CD4-positive, alpha-beta memory T cell (primary cell): ENCODE data around the gene ZNF202. TPM values are rescaled to one million over a fixed set of nuclear protein-coding genes. Genes with fewer than 3 reads are reported as not detected.
A peak's percentile ranks its signal among the peaks of the same experiment; 100 is the strongest.
"Not testable (repeated sequence)": the region's sequence is repeated elsewhere in the genome, so short reads cannot be mapped to it uniquely, and the experiment has no call there.

Experiments used
- CTCF ChIA-PET: fragments of 350-600 bp; sonication (Branson Sonifier 250); formaldehyde crosslinking; loops from one replicate; lab custom pipeline; 2021; ENCODE audit warnings: inconsistent platforms; ENCODE audit not compliant: partially characterized antibody; lab: Charles Lee
- POLR2A ChIA-PET: fragments of 350-600 bp; sonication (Branson Sonifier 250); formaldehyde crosslinking; loops from one replicate; lab custom pipeline; 2021; ENCODE audit not compliant: partially characterized antibody; lab: Charles Lee
- DNase-seq, 5 donors: peaks; one replicate each; pipeline versions ENCODE4 v3.0.0 to v3.0.0-alpha.2; 2020 to 2022; ENCODE audit warnings: mixed read lengths in 1 of 5
- H3K27ac ChIP-seq: one replicate; pipeline ENCODE4 v1.7.0; 2013; ENCODE audit warnings: low read depth, low read length
- H3K27me3 ChIP-seq: 2 replicates; pipeline ENCODE4 v1.7.0; 2013; ENCODE audit warnings: mild to moderate bottlenecking, low read length, moderate library complexity; ENCODE audit not compliant: insufficient read depth
- H3K36me3 ChIP-seq: 2 replicates; pipeline ENCODE4 v1.7.0; 2013; ENCODE audit warnings: mild to moderate bottlenecking, low read length, moderate library complexity; ENCODE audit not compliant: insufficient read depth
- H3K4me1 ChIP-seq: 2 replicates; pipeline ENCODE4 v1.7.0; 2013; ENCODE audit warnings: mild to moderate bottlenecking, low read length, moderate library complexity; ENCODE audit not compliant: insufficient read depth
- H3K4me3 ChIP-seq, 2 donors: one replicate each; pipeline ENCODE4 v1.7.0; 2013; ENCODE audit warnings: low read length in 2 of 2, mild to moderate bottlenecking in 1 of 2
- H3K9me3 ChIP-seq, 2 donors: one replicate each; pipeline ENCODE4 v1.7.0; 2013; ENCODE audit warnings: low read length in 2 of 2, control low read depth in 1 of 2; ENCODE audit not compliant: control insufficient read depth in 1 of 2
- H3K27ac Mint-ChIP-seq, 7 donors: one replicate each; pipeline ENCODE4 v1.8.0; 2020 to 2021; ENCODE audit warnings: mixed read lengths in 7 of 7, mild to moderate bottlenecking in 6 of 7, inconsistent platforms in 3 of 7, moderate library complexity in 3 of 7
- H3K27me3 Mint-ChIP-seq, 2 donors: one replicate each; pipeline ENCODE4 v1.8.0; 2020 to 2021; ENCODE audit warnings: mixed read lengths in 2 of 2
- H3K36me3 Mint-ChIP-seq, 2 donors: one replicate each; pipeline ENCODE4 v1.8.0; 2020 to 2021; ENCODE audit warnings: mixed read lengths in 2 of 2, inconsistent platforms in 1 of 2, mild to moderate bottlenecking in 1 of 2
- H3K4me1 Mint-ChIP-seq, 4 donors: one replicate each; pipeline ENCODE4 v1.8.0; 2020 to 2021; ENCODE audit warnings: mixed read lengths in 4 of 4, mild to moderate bottlenecking in 1 of 4
- H3K4me3 Mint-ChIP-seq, 8 donors: one replicate each; pipeline ENCODE4 v1.8.0; 2020 to 2021; ENCODE audit warnings: mixed read lengths in 8 of 8, mild to moderate bottlenecking in 7 of 8, moderate library complexity in 6 of 8, inconsistent platforms in 3 of 8
- H3K9me3 Mint-ChIP-seq, 8 donors: one replicate each; pipeline ENCODE4 v1.8.0; 2020 to 2021; ENCODE audit warnings: mixed read lengths in 8 of 8, mild to moderate bottlenecking in 5 of 8, inconsistent platforms in 3 of 8, moderate library complexity in 1 of 8
- intact Hi-C: fragments of 100-400 bp; cut with micrococcal nuclease; formaldehyde crosslinking; loops from one replicate; pipeline ENCODE4 v1.15.1; 2023
- polyA plus RNA-seq, 2 donors: library from polyadenylated mRNA; unstranded; fragments of 300-500 nt; fragmentation: Illumina TruSeq; gene quantifications; one replicate each; pipeline ENCODE4 v1.2.3, GENCODE V29; 2021
- total RNA-seq, 2 experiments: library from RNA; stranded (reverse); gene quantifications; one replicate each; pipeline ENCODE4 v1.2.3, GENCODE V29; 2021

ZNF202 gene
- total and polyA plus RNA-seq, 4 experiments from 2014 or later = 1.9 to 21.6 (median 13.0) TPM

DNA sequence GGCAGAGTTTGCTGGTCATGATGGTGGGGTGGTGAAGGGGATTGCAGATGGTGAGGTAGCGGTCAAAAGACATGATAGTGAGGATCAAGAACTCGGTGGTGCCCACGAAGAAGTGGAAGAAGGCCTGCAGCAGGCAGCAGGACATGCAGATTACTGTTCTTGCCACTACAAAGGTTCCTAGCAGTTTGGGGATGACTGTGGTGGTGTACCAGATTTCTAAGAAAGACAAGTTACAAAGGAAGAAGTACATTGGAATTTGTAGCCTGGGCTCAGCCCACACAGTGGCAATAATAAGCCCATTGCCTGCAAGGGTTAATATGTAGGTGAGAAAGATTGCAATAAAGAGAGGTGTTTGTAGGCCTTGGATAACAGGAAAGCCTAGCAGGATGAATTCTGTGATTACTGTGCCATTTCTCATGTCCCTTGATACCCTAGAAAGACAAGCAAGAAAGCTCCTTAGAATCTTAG is 12.7 kb upstream of the ZNF202 start, which contains the start of gene OR6X1:
TSS of gene OR6X1 (minus strand) at position 418 of the 468 bp plus-strand sequence. CDS start at position 418, 0 bp downstream.
- Mint-ChIP-seq H3K9me3 (peaks cover 0 to 4% (median 1%) of the 10 kb centered on the region in 8 donors), H3K27ac (no peak within 1 kb of the TSS), H3K36me3 (no peaks in the 10 kb centered on the region), H3K4me1 (no peaks in the 10 kb centered on the region), H3K27me3 (peaks cover 29 to 31% of the 10 kb centered on the region in 2 donors), H3K4me3 (no peak within 1 kb of the TSS)
- Histone ChIP-seq H3K27me3 (no peaks in the 10 kb centered on the region), H3K27ac (no peak within 1 kb of the TSS), H3K4me1 (no peaks in the 10 kb centered on the region), H3K36me3 (no peaks in the 10 kb centered on the region), H3K9me3 (no peaks in the 10 kb centered on the region), H3K4me3 (no peak within 1 kb of the TSS)
- ChIA-PET CTCF (no interaction called here), POLR2A (no interaction called here)
- no peak for DNase-seq
- intact Hi-C loops = no loop called here

- Histone ChIP-seq H3K9me3 (no peaks in the 10 kb centered on the region), H3K4me1 (no peaks in the 10 kb centered on the region), H3K4me3 (no peak overlapping the region), H3K36me3 (no peaks in the 10 kb centered on the region), H3K27me3 (no peaks in the 10 kb centered on the region), H3K27ac (no peak overlapping the region)
- peaks cover 0 to 9% (median 3%) of the 10 kb centered on the region in 8 donors for H3K9me3 Mint-ChIP-seq
- no peak for DNase-seq
- H3K27me3 Mint-ChIP-seq = peaks cover 25 to 32% of the 10 kb centered on the region in 2 donors
- H3K4me1 Mint-ChIP-seq = no peaks in the 10 kb centered on the region
- ChIA-PET CTCF (no interaction called here), POLR2A (no interaction called here)
- no peak overlapping the region for H3K27ac Mint-ChIP-seq
- no peaks in the 10 kb centered on the region for H3K36me3 Mint-ChIP-seq
- intact Hi-C loops = no loop called here
- H3K4me3 Mint-ChIP-seq = no peak overlapping the region
Observed at GRCh38 chr11:123753110-123753509, 11.7 kb upstream of the ZNF202 start.

GRCh38 chr11:123751781-123752180 is 10.3 kb upstream of the ZNF202 start:
- no peaks in the 10 kb centered on the region for H3K36me3 Mint-ChIP-seq
- Histone ChIP-seq H3K4me3 (no peak overlapping the region), H3K27me3 (no peaks in the 10 kb centered on the region), H3K9me3 (no peaks in the 10 kb centered on the region), H3K36me3 (no peaks in the 10 kb centered on the region), H3K27ac (no peak overlapping the region), H3K4me1 (no peaks in the 10 kb centered on the region)
- no peak for DNase-seq
- H3K27me3 Mint-ChIP-seq = peaks cover 21 to 30% of the 10 kb centered on the region in 2 donors
- ChIA-PET CTCF (no interaction called here), POLR2A (no interaction called here)
- no peaks in the 10 kb centered on the region for H3K4me1 Mint-ChIP-seq
- H3K4me3 Mint-ChIP-seq = no peak overlapping the region
- H3K9me3 Mint-ChIP-seq = peaks cover 0 to 13% (median 5%) of the 10 kb centered on the region in 8 donors
- intact Hi-C loops = no loop called here
- no peak overlapping the region for H3K27ac Mint-ChIP-seq

GRCh38 chr11:123748349-123748748 is 6.9 kb upstream of the ZNF202 start:
- H3K27me3 ChIP-seq, DNase-seq, H3K4me1 Mint-ChIP-seq, CTCF ChIA-PET, H3K4me1 ChIP-seq, POLR2A ChIA-PET, H3K36me3 Mint-ChIP-seq, H3K4me3 Mint-ChIP-seq, H3K9me3 ChIP-seq, H3K27ac ChIP-seq, H3K36me3 ChIP-seq, H3K4me3 ChIP-seq: not testable (repeated sequence)
- H3K27me3 Mint-ChIP-seq = peaks cover 21 to 26% of the 10 kb centered on the region in 2 donors
- H3K9me3 Mint-ChIP-seq = peaks cover 0 to 13% (median 5%) of the 10 kb centered on the region in 8 donors
- peak overlapping the region in 1 of 7 donors; percentile 40 for H3K27ac Mint-ChIP-seq
- intact Hi-C loops = loop anchor here (10.0 kb wide), 1 partner anchor 366 kb away; the partner anchor contains the start of gene VWA5A

GRCh38 chr11:123745764-123746451 is 4.4 kb upstream of the ZNF202 start:
- Mint-ChIP-seq H3K4me1 (peaks cover 6 to 17% (median 12%) of the 10 kb centered on the region in 4 donors), H3K27ac (no peak overlapping the region), H3K9me3 (peaks cover 0 to 13% (median 5%) of the 10 kb centered on the region in 8 donors), H3K4me3 (no peak overlapping the region), H3K36me3 (peaks cover 0 to 7% of the 10 kb centered on the region in 2 donors), H3K27me3 (peaks cover 12 to 18% of the 10 kb centered on the region in 2 donors)
- no peak overlapping the region for H3K4me3 ChIP-seq
- peaks cover 10% of the 10 kb centered on the region for H3K4me1 ChIP-seq
- no peak for DNase-seq
- CTCF ChIA-PET = no interaction called here
- H3K9me3 ChIP-seq = no peaks in the 10 kb centered on the region
- H3K27ac ChIP-seq = no peak overlapping the region
- H3K27me3 ChIP-seq = no peaks in the 10 kb centered on the region
- intact Hi-C loops = loop anchor here (10.0 kb wide), 1 partner anchor 369 kb away; the partner anchor contains the start of gene VWA5A
- POLR2A ChIA-PET = interaction anchor here (0.6 kb wide), 1 partner anchor 895 kb away, joined by 3 read pairs; no protein-coding TSS in a partner anchor
- H3K36me3 ChIP-seq = no peaks in the 10 kb centered on the region

GRCh38 chr11:123742724-123743120 is 1.3 kb upstream of the ZNF202 start:
- Histone ChIP-seq H3K9me3 (no peaks in the 10 kb centered on the region), H3K27ac (no peak overlapping the region), H3K27me3 (no peaks in the 10 kb centered on the region), H3K4me3 (no peak overlapping the region), H3K4me1 (peaks cover 27% of the 10 kb centered on the region), H3K36me3 (no peaks in the 10 kb centered on the region)
- H3K9me3 Mint-ChIP-seq = peaks cover 0 to under 1% (median 0%) of the 10 kb centered on the region in 8 donors
- ChIA-PET CTCF (no interaction called here), POLR2A (no interaction called here)
- no peak for DNase-seq
- peaks cover 22 to 48% (median 31%) of the 10 kb centered on the region in 4 donors for H3K4me1 Mint-ChIP-seq
- H3K27ac Mint-ChIP-seq = peak overlapping the region in 2 of 7 donors; percentile 44 to 54
- H3K27me3 Mint-ChIP-seq = peaks cover under 1 to 3% of the 10 kb centered on the region in 2 donors
- peak overlapping the region in 3 of 8 donors; percentile 96 to 99 (median 98) for H3K4me3 Mint-ChIP-seq
- intact Hi-C loops = loop anchor here (5.0 to 10.0 kb wide), 2 partner anchors 372 to 1210 kb away; partner anchors contain the start of genes CCDC15 and VWA5A
- H3K36me3 Mint-ChIP-seq = peaks cover under 1 to 29% of the 10 kb centered on the region in 2 donors

DNA sequence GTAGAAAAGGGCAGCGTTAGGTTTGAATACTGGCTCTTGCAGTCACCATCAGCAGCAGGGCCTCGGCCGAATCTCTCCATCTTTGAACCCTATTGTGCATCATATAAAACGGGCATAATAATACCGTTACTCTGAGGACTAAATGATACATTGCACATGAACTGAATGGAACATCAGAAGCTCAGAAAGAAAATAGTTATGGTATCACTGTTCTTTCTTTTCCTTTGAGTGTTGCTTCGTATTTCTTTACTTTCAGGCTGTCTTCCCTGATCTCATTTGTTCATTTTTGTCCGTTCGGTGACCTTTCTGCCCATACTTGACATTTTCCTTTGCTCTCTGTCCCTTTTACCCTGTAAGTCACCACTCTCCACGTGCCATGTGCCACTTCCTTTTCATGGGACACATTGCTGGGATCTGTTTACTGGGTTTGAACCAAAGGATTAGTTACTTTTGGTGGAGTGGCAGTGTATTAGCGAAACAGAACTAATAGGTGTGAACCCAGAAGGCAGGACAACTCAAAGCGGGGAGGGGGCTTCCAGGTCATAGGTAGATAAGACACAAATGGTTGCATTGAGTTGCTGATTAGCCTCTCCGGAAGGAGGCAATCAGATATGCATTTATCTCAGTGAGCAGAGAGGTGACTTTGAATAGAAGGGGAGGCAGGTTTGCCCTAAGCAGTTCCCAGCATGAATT is 717 bp upstream of the ZNF202 start:
- peak overlapping the region; percentile 69 for H3K27ac ChIP-seq
- peaks cover 27% of the 10 kb centered on the region for H3K4me1 ChIP-seq
- Mint-ChIP-seq H3K36me3 (peaks cover 4 to 34% of the 10 kb centered on the region in 2 donors), H3K27me3 (peaks cover 0 to 3% of the 10 kb centered on the region in 2 donors), H3K4me3 (peak overlapping the region; percentile 91 to 99 (median 98)), H3K9me3 (no peaks in the 10 kb centered on the region), H3K27ac (peak overlapping the region; percentile 81 to 98 (median 96)), H3K4me1 (peaks cover 24 to 53% (median 36%) of the 10 kb centered on the region in 4 donors)
- ChIA-PET CTCF (no interaction called here), POLR2A (no interaction called here)
- intact Hi-C loops = loop anchor here (5.0 to 10.0 kb wide), 2 partner anchors 373 to 1210 kb away; partner anchors contain the start of genes CCDC15 and VWA5A
- peak overlapping the region; percentile 70 to 80 for H3K4me3 ChIP-seq
- H3K27me3 ChIP-seq = no peaks in the 10 kb centered on the region
- no peaks in the 10 kb centered on the region for H3K9me3 ChIP-seq
- peak in 1 of 5 donors; percentile 4 for DNase-seq
- H3K36me3 ChIP-seq = no peaks in the 10 kb centered on the region
